GM21619 (cell line): ENCODE measurements around the gene CSTB.

ENCODE experiments used
- ATAC-seq: cut with Tn5 transposase; IDR thresholded peaks from one replicate; pipeline ENCODE4 v1.9.1; 2021; ENCODE audit not compliant: unreplicated experiment

Gene CSTB

GRCh38 chr21:43769325-43769958 is 6.7 kb downstream of the CSTB start:
- ATAC-seq = no peak

DNA sequence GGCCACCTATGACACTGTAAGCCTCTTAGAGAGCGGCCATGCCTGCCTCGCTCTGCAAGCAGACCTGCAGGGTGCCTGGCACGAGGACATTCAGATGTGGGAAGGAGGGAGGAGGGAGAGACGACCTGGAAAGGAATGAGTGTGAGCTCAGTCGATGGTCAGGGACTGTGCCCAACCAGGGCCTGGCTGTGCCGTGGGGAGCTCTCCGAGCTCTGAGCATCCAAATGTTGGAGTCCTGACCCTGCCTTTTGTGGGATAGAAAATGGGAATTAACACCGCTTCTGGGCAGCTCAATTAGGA is 7.3 kb downstream of the CSTB start:
- ATAC-seq = no peak

GRCh38 chr21:43767984-43768867 is 7.9 kb downstream of the CSTB start:
- ATAC-seq = no peak

GRCh38 chr21:43767498-43767983 is 8.6 kb downstream of the CSTB start:
- ATAC-seq = no peak

DNA sequence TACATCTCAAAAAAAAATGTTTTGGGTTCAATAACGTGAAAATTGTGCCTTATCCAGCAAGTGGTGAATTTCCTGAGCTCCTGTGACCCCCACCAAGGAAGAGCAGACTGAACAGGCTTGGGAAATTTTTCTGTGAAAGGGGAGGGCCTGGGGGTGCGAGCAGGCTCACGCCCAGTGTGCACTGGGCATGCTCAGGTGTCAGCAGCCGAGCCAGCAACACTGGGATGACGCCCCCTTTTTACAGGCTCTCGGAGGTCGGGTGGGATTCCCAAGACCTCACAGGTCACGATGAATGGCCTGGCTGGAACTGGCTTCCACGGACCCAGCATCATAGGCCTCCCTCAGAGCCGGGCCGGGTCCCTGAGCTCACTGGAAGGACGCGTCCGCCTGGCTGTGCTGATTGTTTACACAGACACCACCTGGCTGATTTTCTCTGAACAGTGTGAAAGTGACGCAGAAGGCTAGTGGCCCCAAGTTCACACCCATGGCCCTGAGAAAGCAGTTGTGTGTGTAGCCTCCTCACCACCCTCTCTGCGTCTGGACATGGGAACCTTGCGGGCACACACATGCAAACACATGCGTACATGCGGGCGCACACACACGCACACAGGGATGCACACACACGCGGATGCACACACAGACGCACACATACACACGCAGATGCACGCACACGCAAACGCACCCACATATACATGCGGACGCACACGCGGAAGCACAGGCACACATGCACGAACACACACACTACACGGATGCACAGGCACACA is 9.2 kb downstream of the CSTB start:
- ATAC-seq = no peak

- no peak for ATAC-seq
Observed at GRCh38 chr21:43764576-43765495, 11.3 kb downstream of the CSTB start.

- ATAC-seq = no peak
Observed at GRCh38 chr21:43763901-43764523, 12.1 kb downstream of the CSTB start.

GRCh38 chr21:43762303-43763128 is 13.6 kb downstream of the CSTB start:
- ATAC-seq = no peak

DNA sequence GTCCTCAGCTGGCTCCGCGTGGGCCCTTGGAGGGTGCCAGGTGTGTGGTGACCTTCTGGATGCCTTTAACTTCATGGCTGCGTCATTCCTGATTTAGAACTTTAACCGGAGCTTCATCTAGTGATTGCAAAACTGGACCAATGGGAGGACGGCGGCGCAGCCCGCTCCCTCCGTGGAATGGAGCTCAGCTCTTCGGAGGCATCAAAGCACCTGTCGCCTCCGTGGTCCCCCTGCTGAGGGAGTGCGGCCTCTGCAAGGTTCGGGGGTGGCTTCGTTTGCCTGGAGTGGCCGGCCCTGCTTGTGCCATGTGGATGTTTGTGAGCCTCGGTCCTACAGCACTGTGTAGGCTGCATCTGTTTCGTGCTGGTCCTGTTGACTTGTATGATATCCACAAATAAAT is 14.2 kb downstream of the CSTB start:
- ATAC-seq = no peak

DNA sequence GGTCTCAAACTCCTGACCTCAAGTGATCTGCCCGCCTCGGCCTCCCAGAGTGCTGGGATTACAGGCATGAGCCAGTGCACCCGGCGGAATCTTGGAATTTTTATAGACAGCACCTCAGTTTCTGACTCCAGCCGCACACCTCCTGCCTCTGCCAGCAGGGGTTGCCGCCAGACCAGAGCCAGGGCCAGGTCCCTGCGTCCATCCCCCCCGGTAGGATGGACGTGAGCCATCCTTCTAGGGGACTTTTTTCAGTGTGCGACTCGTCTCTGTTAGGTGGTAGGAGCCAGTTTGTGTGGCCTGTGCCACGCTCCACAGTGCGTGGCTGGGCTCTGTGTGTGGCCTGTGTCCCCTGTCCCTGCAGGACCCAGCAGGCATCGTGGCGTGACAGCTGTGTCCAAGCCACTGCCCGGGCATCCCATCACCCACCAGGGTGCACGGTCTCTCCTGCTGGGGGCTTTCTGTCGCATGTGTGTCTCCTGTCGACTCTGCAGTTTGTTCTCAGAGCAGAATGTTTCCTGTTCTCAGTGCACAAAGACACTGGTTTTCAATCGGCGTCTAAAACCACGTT is 15.6 kb downstream of the CSTB start:
- no peak for ATAC-seq

- ATAC-seq = no peak
Observed at GRCh38 chr21:43759651-43760050, 16.5 kb downstream of the CSTB start.

DNA sequence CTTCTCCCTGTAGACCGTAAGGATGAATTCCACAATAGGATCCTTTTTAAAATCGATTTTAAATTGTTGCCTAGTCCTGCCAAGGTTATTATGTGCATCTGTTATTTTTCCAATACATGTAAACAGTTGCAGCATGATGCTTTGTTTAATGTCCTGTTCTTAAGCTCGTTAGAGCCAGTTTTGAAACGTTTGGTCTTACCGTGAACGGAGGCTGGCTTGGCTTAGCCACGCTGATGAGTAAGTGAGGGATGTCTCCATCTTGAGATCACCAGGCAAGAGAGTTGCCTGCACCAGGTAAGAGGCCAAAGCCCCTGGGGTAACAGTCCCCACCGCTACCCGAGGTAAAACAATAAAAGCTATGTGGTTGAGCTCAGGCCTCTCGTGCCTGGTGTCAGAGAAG is 17.3 kb downstream of the CSTB start:
- no peak for ATAC-seq

DNA sequence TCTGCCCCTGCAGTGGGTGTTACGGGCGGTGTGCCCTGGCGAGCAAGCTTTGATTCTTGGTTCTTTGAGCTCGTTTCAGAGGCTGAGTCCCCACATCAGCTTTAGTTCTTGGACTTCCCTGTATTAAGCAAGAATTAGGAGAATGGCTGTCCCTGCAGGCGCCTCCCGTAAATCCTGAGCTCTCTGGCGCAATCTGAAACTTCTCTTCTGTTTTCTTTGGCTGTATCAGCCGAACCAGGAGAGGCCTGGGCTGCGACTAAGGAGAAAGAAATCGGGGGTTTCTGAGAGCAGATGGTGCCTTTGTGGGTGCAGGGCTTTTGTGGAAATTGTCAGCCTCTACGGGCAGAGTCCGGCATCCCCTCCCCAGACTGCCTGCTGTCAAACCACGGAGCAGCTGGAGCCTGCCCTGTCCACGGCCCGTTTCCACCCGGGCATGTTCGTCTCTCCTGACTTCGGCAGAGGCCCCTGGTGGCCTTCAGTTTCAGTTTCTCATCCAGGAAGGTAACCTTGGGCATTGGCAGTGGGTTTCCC is 17.9 kb downstream of the CSTB start:
- no peak for ATAC-seq

DNA sequence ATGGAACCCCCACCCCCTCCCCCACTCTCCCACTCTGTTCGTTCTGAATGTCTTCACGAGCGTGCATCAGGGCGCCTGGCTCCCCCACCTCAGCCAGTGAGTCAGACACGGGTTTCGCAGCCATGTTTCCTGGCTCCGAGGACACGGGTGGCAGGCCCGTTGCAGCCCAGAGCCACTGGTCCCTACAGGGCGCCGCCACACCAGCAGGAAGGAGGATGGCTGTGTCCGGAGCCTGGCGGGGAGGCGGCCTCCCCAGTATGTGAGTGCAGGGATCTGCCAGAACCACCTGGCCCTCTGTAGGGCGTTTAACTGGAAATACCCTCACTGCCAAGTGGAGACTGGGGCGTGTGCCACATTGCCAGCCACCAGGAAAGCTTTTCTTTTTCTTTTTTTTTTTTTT is 18.5 kb downstream of the CSTB start:
- ATAC-seq = no peak

GRCh38 chr21:43755820-43756594 is 20.1 kb downstream of the CSTB start:
- no peak for ATAC-seq

DNA sequence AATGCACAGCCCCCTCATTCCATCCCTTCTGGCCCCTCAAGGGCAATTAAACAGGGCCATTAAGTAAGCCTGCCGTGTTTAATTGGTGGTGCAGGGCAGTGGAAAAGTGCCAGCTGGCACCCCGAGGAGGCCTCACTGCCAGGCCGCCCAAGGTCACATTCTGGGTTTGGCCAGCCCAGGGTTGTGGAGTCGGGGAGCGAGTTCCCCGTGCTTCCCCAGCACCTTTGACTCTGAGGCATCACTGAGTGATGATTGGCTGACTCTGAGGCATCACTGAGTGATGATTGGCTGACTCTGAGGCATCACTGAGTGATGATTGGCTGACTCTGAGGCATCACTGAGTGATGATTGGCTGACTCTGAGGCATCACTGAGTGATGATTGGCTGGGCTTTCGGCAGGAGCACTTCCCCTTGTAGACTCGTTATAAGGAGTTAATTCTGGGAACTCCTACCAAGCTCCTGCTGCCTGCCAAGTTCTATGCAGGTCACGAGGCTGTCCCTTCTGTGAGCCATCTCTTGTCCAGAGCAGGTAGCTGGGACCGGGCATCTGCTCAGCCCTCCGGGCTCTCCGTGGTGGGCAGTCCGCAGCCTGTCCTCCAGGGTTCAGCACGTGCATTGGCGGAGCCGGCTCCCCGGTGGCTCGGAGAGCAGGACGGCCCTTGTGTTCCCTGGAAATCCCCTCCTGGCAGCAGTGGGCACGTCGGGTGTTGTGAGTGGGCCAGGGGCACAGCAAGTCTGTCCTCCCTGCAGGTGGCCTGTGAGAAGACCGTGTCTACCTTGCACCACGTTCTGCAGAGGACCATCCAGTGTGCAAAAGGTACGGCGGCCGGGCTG is 20.9 kb downstream of the CSTB start:
- ATAC-seq = no peak

- no peak for ATAC-seq
Observed at GRCh38 chr21:43753439-43753799, 22.7 kb downstream of the CSTB start.
